Progenitor cell of endocrine pancreas (in vitro differentiated cells): ENCODE data around the gene CNGA3. TPM values are rescaled to one million over a fixed set of nuclear protein-coding genes. Genes with fewer than 3 reads are reported as not detected.

Experiments
- DNase-seq: peaks from one replicate; pipeline ENCODE4 v3.0.0; 2021; ENCODE audit warnings: low spot score; ENCODE audit not compliant: unreplicated experiment
- H3K27ac Mint-ChIP-seq: 2 replicates; pipeline ENCODE4 v1.8.0; 2021; ENCODE audit warnings: mild to moderate bottlenecking, moderate library complexity, mixed read lengths
- H3K27me3 Mint-ChIP-seq: 2 replicates; pipeline ENCODE4 v1.8.0; 2021; ENCODE audit warnings: mixed read lengths
- H3K36me3 Mint-ChIP-seq: 2 replicates; pipeline ENCODE4 v1.8.0; 2022; ENCODE audit warnings: mixed read lengths; ENCODE audit not compliant: insufficient read depth
- H3K4me1 Mint-ChIP-seq: 2 replicates; pipeline ENCODE4 v1.8.0; 2021; ENCODE audit warnings: low read depth, mixed read lengths
- H3K4me3 Mint-ChIP-seq: 2 replicates; pipeline ENCODE4 v1.8.0; 2021; ENCODE audit warnings: low read depth, mild to moderate bottlenecking, moderate library complexity, mixed read lengths
- H3K9me3 Mint-ChIP-seq: 2 replicates; pipeline ENCODE4 v1.8.0; 2021; ENCODE audit warnings: low read depth, mixed read lengths
- total RNA-seq: library from RNA; stranded (reverse); gene quantifications from 2 replicates; pipeline ENCODE4 v1.2.1, GENCODE V29; 2021
- TF ChIP-seq, protein P1 (sequence below): fragments of 200-600 bp; sonication (generic); IDR thresholded peaks from one replicate; pipeline ENCODE4 v1.5.0; 2021; ENCODE audit warnings: antibody characterized with exemption, mild to moderate bottlenecking; ENCODE audit not compliant: unreplicated experiment

Gene CNGA3
- total RNA-seq, 1 donor from 2014 or later, result 5.3 TPM

DNA sequence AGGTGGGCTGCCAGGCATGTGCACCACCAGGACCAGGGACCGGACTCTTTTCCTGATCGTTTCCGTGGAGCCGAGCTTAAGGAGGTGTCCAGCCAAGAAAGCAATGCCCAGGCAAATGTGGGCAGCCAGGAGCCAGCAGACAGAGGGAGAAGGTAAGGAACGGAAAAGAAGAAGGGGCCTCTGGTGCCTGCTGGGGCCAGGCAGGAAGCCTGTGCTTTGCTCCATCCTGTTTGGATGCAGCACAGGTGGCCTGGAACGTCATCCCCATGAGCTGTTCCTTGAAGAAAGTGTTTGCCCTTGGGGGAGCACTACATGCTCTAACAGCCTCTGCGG is 33.9 kb downstream of the CNGA3 start:
- TF ChIP-seq, protein P1, sequence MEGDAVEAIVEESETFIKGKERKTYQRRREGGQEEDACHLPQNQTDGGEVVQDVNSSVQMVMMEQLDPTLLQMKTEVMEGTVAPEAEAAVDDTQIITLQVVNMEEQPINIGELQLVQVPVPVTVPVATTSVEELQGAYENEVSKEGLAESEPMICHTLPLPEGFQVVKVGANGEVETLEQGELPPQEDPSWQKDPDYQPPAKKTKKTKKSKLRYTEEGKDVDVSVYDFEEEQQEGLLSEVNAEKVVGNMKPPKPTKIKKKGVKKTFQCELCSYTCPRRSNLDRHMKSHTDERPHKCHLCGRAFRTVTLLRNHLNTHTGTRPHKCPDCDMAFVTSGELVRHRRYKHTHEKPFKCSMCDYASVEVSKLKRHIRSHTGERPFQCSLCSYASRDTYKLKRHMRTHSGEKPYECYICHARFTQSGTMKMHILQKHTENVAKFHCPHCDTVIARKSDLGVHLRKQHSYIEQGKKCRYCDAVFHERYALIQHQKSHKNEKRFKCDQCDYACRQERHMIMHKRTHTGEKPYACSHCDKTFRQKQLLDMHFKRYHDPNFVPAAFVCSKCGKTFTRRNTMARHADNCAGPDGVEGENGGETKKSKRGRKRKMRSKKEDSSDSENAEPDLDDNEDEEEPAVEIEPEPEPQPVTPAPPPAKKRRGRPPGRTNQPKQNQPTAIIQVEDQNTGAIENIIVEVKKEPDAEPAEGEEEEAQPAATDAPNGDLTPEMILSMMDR, result no peak
- DNase-seq, result no peak
- no peaks in the 10 kb centered on the region for H3K9me3 Mint-ChIP-seq
- no peak overlapping the region for H3K4me3 Mint-ChIP-seq
- peaks cover 27% of the 10 kb centered on the region for H3K4me1 Mint-ChIP-seq
- peaks cover 7% of the 10 kb centered on the region for H3K27me3 Mint-ChIP-seq
- H3K27ac Mint-ChIP-seq, result no peak overlapping the region
- H3K36me3 Mint-ChIP-seq, result no peaks in the 10 kb centered on the region

- H3K4me3 Mint-ChIP-seq, result no peak overlapping the region
- TF ChIP-seq, protein P1, result no peak
- H3K36me3 Mint-ChIP-seq, result no peaks in the 10 kb centered on the region
- H3K9me3 Mint-ChIP-seq, result no peaks in the 10 kb centered on the region
- no peak for DNase-seq
- peaks cover 16% of the 10 kb centered on the region for H3K4me1 Mint-ChIP-seq
- no peak overlapping the region for H3K27ac Mint-ChIP-seq
- H3K27me3 Mint-ChIP-seq, result peaks cover 7% of the 10 kb centered on the region
Observed at GRCh38 chr2:98381494-98381893, 35.2 kb downstream of the CNGA3 start.

DNA sequence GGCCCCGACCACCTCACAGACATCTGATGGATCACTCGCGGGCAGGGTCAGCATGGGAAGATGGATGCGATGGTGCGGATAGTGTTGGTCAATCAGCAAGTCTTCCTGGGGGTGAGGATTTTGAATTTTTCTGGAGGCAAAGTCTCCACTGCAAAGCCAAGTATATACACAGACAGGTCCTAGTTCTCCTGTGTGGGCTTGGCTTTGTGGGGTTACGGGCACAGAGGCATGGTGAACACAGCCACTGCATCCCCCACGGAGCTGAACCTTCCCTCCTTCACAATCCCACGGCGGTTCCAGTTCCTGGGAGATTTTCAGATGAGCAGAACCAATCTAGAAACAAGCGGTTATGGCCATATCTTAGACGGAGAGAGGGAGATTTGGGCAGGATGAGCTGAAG is 35.8 kb downstream of the CNGA3 start:
- DNase-seq, result no peak
- peaks cover 10% of the 10 kb centered on the region for H3K4me1 Mint-ChIP-seq
- H3K9me3 Mint-ChIP-seq, result no peaks in the 10 kb centered on the region
- peak overlapping the region; percentile 22 for H3K27ac Mint-ChIP-seq
- TF ChIP-seq, protein P1, result no peak
- H3K27me3 Mint-ChIP-seq, result peaks cover 7% of the 10 kb centered on the region
- H3K4me3 Mint-ChIP-seq, result no peak overlapping the region
- H3K36me3 Mint-ChIP-seq, result no peaks in the 10 kb centered on the region

- Mint-ChIP-seq H3K9me3 (no peaks in the 10 kb centered on the region), H3K27ac (no peak overlapping the region), H3K27me3 (peaks cover 5% of the 10 kb centered on the region), H3K4me3 (no peak overlapping the region), H3K36me3 (no peaks in the 10 kb centered on the region), H3K4me1 (peaks cover 6% of the 10 kb centered on the region)
- no peak for DNase-seq
- TF ChIP-seq, protein P1, result no peak
Observed at GRCh38 chr2:98382739-98383138, 36.5 kb downstream of the CNGA3 start.

DNA sequence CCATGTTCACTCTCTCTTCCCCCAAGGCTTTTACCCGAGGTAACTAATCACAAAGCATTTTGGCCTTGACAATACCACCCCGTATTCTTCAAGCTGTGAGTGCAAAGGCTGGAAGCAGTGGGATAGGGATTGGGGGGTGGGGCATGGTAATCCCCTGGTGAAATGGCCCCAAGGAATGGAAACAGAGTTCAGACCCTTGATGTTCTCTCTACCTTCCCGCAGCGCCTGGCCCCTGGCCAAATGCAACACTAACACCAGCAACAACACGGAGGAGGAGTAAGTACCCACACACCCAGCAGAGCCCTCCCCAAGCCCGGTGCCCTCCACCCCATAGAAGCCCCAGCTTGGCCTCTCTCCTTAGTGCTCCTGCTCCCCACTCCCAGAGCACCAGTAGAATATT is 36.9 kb downstream of the CNGA3 start:
- Mint-ChIP-seq H3K4me1 (peaks cover 1% of the 10 kb centered on the region), H3K27ac (no peak overlapping the region), H3K27me3 (peaks cover 4% of the 10 kb centered on the region), H3K9me3 (no peaks in the 10 kb centered on the region), H3K4me3 (no peak overlapping the region), H3K36me3 (no peaks in the 10 kb centered on the region)
- no peak for DNase-seq
- TF ChIP-seq, protein P1, result no peak
